Activated B cell treated with CpG ODN at 0.5 μM for 24 hours (primary cell): ENCODE measurements around the gene CREB3L2. TPM values are rescaled to one million over a fixed set of nuclear protein-coding genes. Genes with fewer than 3 reads are reported as not detected.

ENCODE experiments used
- ATAC-seq: fragments of 200-7000 bp; cut with Tn5 transposase; one replicate; pipeline ENCODE4 v1.10.0; 2021; ENCODE audit warnings: low read depth, mild to moderate bottlenecking, moderate library complexity
- CTCF ChIA-PET: fragments of 350-600 bp; sonication (Branson Sonifier 250); formaldehyde crosslinking; loops from one replicate; lab custom pipeline; 2021; ENCODE audit warnings: antibody characterized with exemption; lab: Charles Lee
- POLR2A ChIA-PET: fragments of 350-600 bp; sonication (Branson Sonifier 250); formaldehyde crosslinking; loops from one replicate; lab custom pipeline; 2021; ENCODE audit warnings: antibody characterized with exemption; lab: Charles Lee
- DNase-seq: peaks from one replicate; pipeline ENCODE4 v3.0.0; 2022
- H3K27ac Mint-ChIP-seq: one replicate; pipeline ENCODE4 v1.8.0; 2020; ENCODE audit warnings: mixed read lengths
- H3K27me3 Mint-ChIP-seq: one replicate; pipeline ENCODE4 v1.8.0; 2021; ENCODE audit warnings: mixed read lengths
- H3K36me3 Mint-ChIP-seq: one replicate; pipeline ENCODE4 v1.8.0; 2021; ENCODE audit warnings: low read depth, mixed read lengths
- H3K4me1 Mint-ChIP-seq: one replicate; pipeline ENCODE4 v1.8.0; 2021; ENCODE audit warnings: mixed read lengths
- H3K4me3 Mint-ChIP-seq: one replicate; pipeline ENCODE4 v1.8.0; 2020; ENCODE audit warnings: mild to moderate bottlenecking, mixed read lengths
- H3K9me3 Mint-ChIP-seq: one replicate; pipeline ENCODE4 v1.8.0; 2020; ENCODE audit warnings: mixed read lengths
- intact Hi-C: fragments of 100-400 bp; cut with micrococcal nuclease; formaldehyde crosslinking; loops from one replicate; pipeline ENCODE4 v1.15.1; 2024
- total RNA-seq: library from RNA; stranded (reverse); gene quantifications from 2 replicates; pipeline ENCODE4 v1.2.3, GENCODE V29; 2022
- TF ChIP-seq, protein P1 (sequence below): fragments of 200-600 bp; IDR thresholded peaks from one replicate; pipeline ENCODE4 v1.8.0; 2022; ENCODE audit warnings: antibody characterized with exemption, mild to moderate bottlenecking

CREB3L2 gene
- total RNA-seq, 1 donor from 2014 or later, result 21.7 TPM

DNA sequence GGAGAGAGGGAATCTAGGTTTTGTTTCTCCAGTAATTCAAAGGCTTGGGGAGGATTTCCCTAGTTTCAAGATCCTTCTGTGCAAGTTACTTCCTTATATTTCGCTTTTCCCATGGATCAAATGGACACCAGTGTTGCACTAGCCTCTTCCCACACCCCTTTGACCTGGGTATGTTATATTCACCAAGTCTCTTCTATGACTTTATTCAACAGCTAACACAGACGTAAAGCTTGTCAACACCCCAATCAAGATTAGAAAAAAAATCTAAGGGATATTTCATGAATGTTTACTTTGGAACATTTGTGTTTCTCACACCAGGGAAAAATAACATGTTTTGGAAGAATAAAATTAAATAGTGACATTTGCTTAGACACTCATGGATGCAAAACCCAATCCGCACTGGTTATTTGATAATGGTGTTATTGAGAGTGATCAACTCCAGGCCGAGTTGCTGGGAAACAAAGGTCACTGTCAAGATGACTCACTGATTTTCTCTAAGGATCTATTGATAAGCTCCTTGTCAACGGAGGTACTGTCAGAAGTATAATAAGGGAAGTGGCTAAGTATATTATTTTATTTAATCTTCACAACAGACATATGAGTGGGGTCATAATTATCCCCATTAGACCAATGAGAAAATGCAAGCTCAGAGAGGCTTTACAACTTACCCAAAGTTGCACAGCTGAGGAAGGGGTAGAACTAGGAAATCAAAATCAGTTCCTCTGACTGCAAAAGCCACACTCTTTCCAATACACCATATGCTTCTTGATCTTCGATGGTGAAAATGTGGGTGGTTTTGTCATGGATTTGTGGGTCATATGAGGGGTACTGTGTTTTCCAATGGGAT lies 52.2 kb downstream of the CREB3L2 start:
- intact Hi-C loops, result no loop called here
- no peaks in the 10 kb centered on the region for H3K9me3 Mint-ChIP-seq
- no peak overlapping the region for H3K27ac Mint-ChIP-seq
- CTCF ChIA-PET, result interaction anchor here (1.0 kb wide), 1 partner anchor 46 kb away, joined by 3 read pairs; no protein-coding TSS in a partner anchor
- TF ChIP-seq, protein P1, sequence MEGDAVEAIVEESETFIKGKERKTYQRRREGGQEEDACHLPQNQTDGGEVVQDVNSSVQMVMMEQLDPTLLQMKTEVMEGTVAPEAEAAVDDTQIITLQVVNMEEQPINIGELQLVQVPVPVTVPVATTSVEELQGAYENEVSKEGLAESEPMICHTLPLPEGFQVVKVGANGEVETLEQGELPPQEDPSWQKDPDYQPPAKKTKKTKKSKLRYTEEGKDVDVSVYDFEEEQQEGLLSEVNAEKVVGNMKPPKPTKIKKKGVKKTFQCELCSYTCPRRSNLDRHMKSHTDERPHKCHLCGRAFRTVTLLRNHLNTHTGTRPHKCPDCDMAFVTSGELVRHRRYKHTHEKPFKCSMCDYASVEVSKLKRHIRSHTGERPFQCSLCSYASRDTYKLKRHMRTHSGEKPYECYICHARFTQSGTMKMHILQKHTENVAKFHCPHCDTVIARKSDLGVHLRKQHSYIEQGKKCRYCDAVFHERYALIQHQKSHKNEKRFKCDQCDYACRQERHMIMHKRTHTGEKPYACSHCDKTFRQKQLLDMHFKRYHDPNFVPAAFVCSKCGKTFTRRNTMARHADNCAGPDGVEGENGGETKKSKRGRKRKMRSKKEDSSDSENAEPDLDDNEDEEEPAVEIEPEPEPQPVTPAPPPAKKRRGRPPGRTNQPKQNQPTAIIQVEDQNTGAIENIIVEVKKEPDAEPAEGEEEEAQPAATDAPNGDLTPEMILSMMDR, result no peak
- no peaks in the 10 kb centered on the region for H3K4me1 Mint-ChIP-seq
- ATAC-seq, result no peak
- no peaks in the 10 kb centered on the region for H3K27me3 Mint-ChIP-seq
- POLR2A ChIA-PET, result no interaction called here
- DNase-seq, result no peak
- H3K36me3 Mint-ChIP-seq, result peaks cover 3% of the 10 kb centered on the region
- no peak overlapping the region for H3K4me3 Mint-ChIP-seq

DNA sequence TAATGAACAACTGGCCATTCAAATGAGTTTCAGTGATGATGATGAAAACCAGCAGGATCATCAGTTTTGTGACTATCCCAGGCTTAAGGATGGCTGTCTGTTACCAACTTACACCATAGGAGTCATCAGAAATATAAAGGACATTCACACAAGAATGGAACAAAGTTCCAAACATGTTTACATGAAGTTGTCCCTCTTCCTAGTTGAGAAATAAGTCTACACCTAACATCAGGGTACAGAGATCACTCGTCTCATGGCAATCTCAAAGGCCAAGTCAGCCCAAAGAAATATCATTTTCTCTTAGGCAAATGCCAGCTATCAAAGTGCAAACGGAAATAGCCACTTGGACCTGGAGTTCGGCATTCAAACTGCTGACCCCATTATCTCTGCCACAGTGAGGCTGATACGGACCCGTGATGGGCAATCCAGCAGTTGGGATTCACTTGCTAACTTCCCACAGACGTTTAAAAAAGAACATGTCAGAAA lies 53.0 kb downstream of the CREB3L2 start:
- ChIA-PET CTCF (interaction anchor here (0.6 to 1.0 kb wide), 2 partner anchors 13 to 45 kb away, joined by 3 read pairs; no protein-coding TSS in a partner anchor), POLR2A (no interaction called here)
- TF ChIP-seq, protein P1, result no peak
- no peak for ATAC-seq
- Mint-ChIP-seq H3K27me3 (no peaks in the 10 kb centered on the region), H3K4me3 (no peak overlapping the region), H3K27ac (no peak overlapping the region), H3K9me3 (no peaks in the 10 kb centered on the region), H3K36me3 (peaks cover 3% of the 10 kb centered on the region), H3K4me1 (no peaks in the 10 kb centered on the region)
- no peak for DNase-seq
- intact Hi-C loops, result no loop called here

DNA sequence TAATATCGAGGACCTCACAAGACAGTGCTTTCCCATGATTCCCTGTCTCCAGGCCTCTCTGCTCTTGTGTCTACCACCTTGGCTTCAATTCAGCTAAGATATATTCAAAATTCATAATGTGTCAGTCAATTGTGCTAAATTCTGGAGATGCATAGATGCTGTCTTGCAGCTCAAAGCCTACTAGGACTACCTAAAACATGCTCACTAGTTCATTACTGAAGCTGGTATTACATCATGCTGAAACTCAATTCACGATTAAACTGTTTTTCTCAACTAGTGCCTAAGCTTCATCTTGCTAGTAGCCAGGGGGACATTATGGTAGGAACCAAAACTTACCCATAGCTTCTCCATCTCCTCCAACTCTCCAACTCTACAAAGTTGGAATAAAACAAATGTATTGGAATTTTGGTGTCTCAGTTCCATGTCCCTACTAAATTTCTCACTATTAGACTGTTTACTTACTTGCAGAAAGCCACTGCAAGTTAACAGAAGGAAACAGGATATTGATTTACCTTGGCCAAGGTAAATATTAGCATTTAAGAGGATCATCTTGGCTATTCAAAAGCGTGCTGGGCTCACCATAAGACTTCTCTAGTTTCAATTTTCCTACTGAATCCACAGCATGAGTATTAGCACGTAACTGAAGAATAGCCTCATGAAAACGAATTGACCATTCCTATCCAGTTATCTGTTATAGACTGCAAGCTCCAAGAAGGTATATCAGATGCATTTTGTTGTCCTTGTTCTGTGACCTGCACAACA lies 53.6 kb downstream of the CREB3L2 start:
- POLR2A ChIA-PET, result no interaction called here
- intact Hi-C loops, result no loop called here

DNA sequence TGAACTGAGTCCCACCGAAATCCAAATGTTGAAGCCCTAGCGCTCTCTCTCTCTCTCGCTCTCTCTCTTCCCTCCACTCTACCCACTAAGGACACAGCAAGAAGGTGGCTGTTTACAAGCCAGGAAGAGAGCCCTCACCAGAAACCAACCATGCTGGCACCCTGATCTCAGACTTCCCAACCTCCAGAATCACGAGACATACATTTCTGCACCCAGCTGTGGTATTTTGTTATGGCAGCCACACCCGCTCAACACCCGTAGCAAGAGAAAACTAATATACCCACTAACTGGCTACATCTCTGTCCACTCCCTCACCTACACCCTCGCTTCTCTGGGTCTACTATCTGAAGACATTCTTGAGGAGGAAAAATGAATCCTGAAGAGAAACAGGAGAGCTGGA lies 54.8 kb downstream of the CREB3L2 start:
- Mint-ChIP-seq H3K4me3 (no peak overlapping the region), H3K9me3 (no peaks in the 10 kb centered on the region), H3K36me3 (peaks cover 2% of the 10 kb centered on the region), H3K27ac (no peak overlapping the region), H3K27me3 (no peaks in the 10 kb centered on the region), H3K4me1 (no peaks in the 10 kb centered on the region)
- DNase-seq (no peak), ATAC-seq (no peak)
- ChIA-PET CTCF (no interaction called here), POLR2A (no interaction called here)
- intact Hi-C loops, result no loop called here
- TF ChIP-seq, protein P1, result no peak

More for the DNA sequence above, 53.6 kb downstream of the CREB3L2 start:
- no peak overlapping the region for H3K4me3 Mint-ChIP-seq
- TF ChIP-seq, protein P1, result no peak
- H3K36me3 Mint-ChIP-seq, result peaks cover under 1% of the 10 kb centered on the region
- DNase-seq (no peak), ATAC-seq (no peak)
- H3K4me1 Mint-ChIP-seq, result no peaks in the 10 kb centered on the region
- H3K27me3 Mint-ChIP-seq, result no peaks in the 10 kb centered on the region
- H3K9me3 Mint-ChIP-seq, result no peaks in the 10 kb centered on the region
- CTCF ChIA-PET, result interaction anchor here (0.6 kb wide), 1 partner anchor 14 kb away, joined by 3 read pairs; no protein-coding TSS in a partner anchor
- H3K27ac Mint-ChIP-seq, result no peak overlapping the region

DNA sequence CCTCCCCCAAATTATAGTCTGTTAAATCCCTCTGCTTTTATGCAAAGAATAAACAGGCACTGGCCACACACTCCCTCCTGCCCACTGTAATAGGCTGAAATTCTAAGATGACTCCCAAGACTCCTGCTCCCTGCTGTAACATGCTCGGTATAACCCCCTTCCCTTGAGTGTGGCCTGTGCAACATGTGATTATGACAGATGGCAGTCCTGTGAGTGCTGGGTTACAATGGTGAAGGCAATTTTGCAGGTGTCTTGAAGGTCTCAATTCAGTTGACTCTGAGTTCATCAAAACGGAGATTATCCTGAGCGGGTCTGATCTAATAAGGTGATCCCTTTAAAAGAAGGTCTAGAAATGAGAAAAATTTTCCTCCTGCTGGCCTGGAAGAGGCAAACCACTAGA lies 55.9 kb downstream of the CREB3L2 start:
- Mint-ChIP-seq H3K4me3 (no peak overlapping the region), H3K4me1 (no peaks in the 10 kb centered on the region), H3K27me3 (no peaks in the 10 kb centered on the region), H3K27ac (no peak overlapping the region), H3K9me3 (no peaks in the 10 kb centered on the region), H3K36me3 (peaks cover 2% of the 10 kb centered on the region)
- intact Hi-C loops, result no loop called here
- CTCF ChIA-PET, result no interaction called here
- ATAC-seq (no peak), DNase-seq (no peak)
- POLR2A ChIA-PET, result no interaction called here
- TF ChIP-seq, protein P1, result no peak
